GM21381 (cell line): Measurements from ENCODE around the gene SLC4A4.

ENCODE experiments used
- ATAC-seq: cut with Tn5 transposase; IDR thresholded peaks from one replicate; pipeline ENCODE4 v1.9.1; 2021; ENCODE audit warnings: mild to moderate bottlenecking, moderate library complexity; ENCODE audit not compliant: unreplicated experiment

The SLC4A4 gene

DNA sequence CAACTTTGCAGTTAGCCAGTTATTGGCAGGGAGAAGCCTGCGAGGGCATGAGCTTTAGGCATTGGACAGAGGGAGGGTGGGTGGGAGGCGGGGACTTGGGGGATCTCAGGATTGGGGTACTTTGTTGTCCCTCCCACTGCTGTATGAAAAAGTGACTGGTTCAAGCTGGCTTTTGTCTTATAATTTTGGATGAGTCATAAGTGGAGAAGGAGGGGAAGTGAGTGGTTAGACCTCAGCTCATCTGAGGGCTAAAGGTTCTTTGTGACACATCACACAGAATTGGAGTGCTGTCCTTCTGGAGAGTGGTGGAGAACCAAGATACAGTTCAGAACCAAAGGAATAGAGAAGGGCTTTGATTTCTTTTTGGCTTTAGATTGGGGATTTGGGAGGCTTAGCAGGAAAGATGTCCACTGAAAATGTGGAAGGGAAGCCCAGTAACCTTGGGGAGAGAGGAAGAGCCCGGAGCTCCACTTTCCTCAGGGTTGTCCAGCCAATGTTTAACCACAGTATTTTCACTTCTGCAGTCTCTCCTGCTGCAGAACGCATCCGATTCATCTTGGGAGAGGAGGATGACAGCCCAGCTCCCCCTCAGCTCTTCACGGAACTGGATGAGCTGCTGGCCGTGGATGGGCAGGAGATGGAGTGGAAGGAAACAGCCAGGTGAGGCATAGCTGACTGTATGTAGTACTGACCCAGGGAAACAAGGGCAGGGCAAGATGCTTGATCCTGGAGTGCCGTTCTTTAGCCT lies at the start of gene SLC4A4:
Gene SLC4A4, plus strand, starts transcription at position 175 of the 748 bp plus-strand sequence.
- ATAC-seq = peak; percentile 99

DNA sequence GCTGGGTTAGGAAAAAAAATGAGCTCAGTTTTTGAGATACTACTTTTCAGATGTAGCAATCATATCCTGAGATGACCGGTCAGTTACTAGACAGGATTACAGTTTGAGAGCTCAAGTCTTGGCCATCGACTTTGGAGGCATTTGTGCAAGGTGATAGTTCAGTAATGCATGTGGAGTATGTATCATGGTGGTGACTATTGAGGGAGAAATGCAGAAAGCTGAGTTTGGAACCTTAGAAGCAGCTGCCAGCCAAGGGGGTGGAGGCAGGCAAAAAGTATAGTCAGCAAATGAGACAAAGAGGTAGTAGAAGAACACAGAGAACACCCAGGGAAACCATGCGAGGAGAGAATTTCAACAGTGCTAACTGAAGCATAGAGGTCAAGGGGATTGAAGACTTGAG lies 48.7 kb upstream of the SLC4A4 start:
- ATAC-seq = no peak

DNA sequence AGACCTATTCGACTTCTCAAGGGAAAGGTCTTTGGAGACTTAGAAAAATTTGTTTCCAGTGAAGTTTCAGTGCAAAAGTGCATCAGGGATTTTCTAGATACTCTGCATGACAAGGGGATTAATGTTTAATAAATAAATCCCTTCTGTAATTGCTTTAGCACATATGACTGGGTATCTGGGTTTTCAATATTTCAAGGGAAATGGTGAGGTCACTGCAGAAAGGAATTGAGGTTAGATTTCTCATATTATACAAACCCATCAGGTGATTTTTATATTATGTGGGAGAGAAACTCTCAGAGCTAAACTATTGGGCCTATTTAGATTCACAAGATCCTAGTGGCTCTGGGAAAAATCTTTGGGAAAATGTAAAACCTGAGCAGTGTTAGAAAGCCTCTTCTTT lies 48.3 kb upstream of the SLC4A4 start:
- no peak for ATAC-seq

- ATAC-seq = no peak
These were observed 46.6 kb upstream of the SLC4A4 start for GRCh38 chr4:71292228-71292627.

GRCh38 chr4:71293705-71294104 lies 45.1 kb upstream of the SLC4A4 start:
- ATAC-seq = no peak

GRCh38 chr4:71294301-71294700 lies 44.5 kb upstream of the SLC4A4 start:
- no peak for ATAC-seq

- ATAC-seq = no peak
These were observed 41.9 kb upstream of the SLC4A4 start for GRCh38 chr4:71296945-71297344.

GRCh38 chr4:71300362-71300761 lies 38.5 kb upstream of the SLC4A4 start:
- no peak for ATAC-seq

- no peak for ATAC-seq
These were observed 37.9 kb upstream of the SLC4A4 start for GRCh38 chr4:71300964-71301363.

GRCh38 chr4:71303287-71303686 lies 35.5 kb upstream of the SLC4A4 start:
- no peak for ATAC-seq

DNA sequence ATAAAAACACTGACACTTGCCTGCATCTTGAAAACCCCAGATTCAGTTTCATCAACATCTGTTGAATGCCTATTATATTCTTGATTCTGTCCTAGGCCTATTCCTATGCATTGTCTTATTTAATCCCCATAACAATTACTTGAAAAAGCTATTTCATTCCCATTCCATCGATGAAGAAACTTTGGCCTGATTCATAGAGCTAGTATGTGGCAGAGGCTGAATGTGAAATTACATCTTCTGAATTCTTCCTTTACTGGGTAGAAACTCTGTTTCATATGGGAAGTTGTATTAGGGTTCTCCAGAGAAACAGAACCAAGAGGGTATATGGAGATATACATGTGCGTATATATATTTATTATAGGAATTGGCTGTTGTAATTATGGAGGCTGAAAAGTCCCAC lies 35.0 kb upstream of the SLC4A4 start:
- no peak for ATAC-seq

GRCh38 chr4:71304289-71304850 lies 34.5 kb upstream of the SLC4A4 start:
- no peak for ATAC-seq

GRCh38 chr4:71307729-71308128 lies 31.1 kb upstream of the SLC4A4 start:
- no peak for ATAC-seq

DNA sequence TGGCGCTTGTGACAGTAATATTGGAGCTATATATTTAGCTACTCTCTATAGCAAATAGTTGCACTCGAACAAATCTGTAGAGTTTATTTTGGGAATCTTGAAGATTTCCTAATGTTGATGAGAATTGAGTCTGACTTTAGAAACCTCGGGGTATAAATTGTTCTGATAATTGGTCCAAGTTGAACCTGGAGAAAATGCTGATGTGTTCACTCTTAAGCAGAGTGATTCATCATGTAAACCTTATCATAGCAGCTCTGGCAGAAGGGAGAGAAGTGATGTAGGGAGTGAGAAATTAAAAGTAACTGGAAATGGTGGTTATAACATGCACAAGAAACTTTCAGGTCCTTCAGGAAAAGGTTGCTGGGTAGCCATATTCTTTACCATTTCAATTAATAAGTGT lies 16.4 kb upstream of the SLC4A4 start:
- no peak for ATAC-seq

- ATAC-seq = no peak
These were observed 5.5 kb upstream of the SLC4A4 start for GRCh38 chr4:71333368-71333767.

GRCh38 chr4:71333960-71334359 lies 4.9 kb upstream of the SLC4A4 start:
- ATAC-seq = no peak

- ATAC-seq = no peak
These were observed 4.3 kb upstream of the SLC4A4 start for GRCh38 chr4:71334465-71334882.

DNA sequence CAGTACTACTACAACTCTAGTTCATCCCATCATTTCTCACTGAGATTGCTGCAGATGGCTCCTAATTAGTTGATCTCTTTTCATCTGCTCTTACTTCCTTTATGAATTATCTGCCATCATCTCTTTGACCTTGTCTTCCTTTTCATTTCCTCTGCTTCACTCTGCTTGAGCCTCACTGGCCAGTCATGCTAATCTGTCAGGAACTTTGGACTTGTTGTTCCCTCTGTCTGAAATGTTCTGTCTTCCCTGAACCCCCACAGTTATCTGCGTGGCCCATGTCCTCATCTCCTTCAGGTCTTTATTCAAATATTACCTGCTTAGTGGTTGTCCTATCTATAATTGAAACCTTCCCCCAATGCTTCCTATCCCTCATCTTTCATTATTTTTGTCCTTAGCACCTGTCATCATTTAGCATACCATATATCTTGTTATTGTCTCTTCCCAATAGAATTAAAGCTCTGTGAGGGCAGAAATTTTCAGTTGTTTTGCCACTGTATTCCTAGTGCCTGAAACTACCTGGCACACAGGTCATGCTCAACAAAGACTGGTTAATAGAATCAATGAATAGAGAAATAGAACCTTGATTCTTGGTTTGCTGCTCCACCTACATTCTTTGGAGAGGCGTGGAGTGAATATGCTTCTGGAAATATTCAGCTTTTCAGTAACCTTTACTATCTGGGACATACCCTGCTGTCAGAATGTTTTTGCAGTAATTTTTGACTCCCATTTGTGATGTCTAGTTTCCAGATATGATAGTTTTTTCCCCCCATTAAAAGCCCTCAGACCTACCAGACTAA lies 5.0 kb downstream of the SLC4A4 start:
- no peak for ATAC-seq

GRCh38 chr4:71346710-71347109 lies 7.9 kb downstream of the SLC4A4 start:
- no peak for ATAC-seq

DNA sequence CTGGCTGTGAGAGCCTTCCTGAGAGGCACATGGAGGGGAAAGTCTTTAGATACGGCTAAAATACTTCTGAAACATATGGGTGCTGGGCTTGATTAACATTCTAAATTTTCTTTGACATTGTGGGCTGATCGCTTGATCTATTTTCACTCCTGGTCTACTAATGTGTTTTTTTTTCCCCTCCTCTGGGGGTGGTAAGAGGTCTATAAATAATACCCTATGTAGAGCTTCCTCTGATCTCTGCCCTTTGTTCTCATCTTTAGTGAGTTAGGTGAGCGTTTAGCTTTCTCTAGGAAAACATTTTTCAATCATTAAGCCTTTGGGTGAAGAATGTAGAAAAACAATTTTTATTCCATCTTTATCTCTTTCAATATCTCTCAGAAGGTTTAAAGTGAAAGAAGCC lies 9.8 kb downstream of the SLC4A4 start:
- ATAC-seq = no peak

- ATAC-seq = no peak
These were observed 16.2 kb downstream of the SLC4A4 start for GRCh38 chr4:71355045-71355444.

DNA sequence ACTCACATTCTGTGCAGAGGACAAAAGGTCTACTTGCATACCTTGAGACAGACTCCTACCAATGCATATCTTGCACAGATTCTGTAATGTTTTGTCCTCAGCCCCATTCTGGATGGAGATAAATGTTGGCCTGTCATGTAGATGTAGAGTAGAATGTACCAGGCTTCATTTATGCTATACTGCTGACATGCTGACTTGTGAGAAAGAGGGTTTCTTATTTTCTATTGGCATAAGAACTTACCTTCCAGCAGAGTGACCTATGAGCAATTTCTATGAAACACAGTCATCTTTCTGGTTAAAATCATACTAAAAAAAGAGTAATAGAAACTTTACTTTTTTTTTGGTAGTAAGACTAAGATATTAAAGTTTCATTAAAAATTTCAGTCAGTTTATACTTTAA lies 17.2 kb downstream of the SLC4A4 start:
- no peak for ATAC-seq
